ENCODE data around the gene AKR1C1.
"Not testable (repeated sequence)": the region's sequence is repeated elsewhere in the genome, so short reads cannot be mapped to it uniquely, and the experiment has no call there.

Gene AKR1C1

DNA sequence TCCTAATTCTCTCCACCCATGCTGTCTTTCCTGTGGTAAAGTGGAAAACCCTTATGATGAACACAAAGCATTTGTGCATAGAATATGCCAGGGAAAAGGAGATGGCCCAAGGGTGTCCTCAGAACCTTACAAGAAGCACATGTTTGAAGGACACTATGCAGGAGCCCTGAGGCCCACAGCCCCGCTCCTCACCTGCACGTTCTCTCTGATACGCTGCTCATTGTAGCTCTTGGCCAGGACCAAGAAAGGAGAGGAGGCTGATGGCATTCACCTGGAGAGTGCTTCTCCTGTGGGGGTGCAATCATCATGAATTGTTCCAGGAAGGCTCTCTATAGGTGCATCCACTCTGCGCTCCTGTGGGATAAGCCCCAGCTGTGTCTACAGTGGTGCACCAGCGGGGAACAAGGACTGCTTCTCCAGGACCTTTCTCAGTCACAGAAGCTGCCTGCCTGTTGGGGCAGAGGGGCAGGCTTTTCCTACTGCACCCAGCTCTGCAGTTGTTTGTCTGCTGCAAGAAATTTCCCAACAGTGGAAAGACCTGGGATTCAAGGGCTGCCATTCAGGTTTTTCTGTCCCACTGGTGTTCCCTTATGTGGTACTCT, 20.5 kb downstream of the AKR1C1 start:
- Histone ChIP-seq H2BK15ac (ENCODE audit: low read length) (no peak overlapping the region), H3K27ac (replicated peaks; ENCODE audit: low read length) (no peak overlapping the region), H3K18ac (ENCODE audit: low read length) (no peak overlapping the region), H2BK5ac (ENCODE audit: low read length) (no peak overlapping the region), H3K27me3 (ENCODE audit: control insufficient read depth in 3 of 3, insufficient read depth in 3 of 3, low read depth in 1 of 3, low read length in 3 of 3) (no peaks in the 10 kb centered on the region), H3K23ac (ENCODE audit: low read depth, low read length, poor library complexity) (no peak overlapping the region), H3K36me3 (replicated peaks in 1 of 2; ENCODE audit: control insufficient read depth in 2 of 2, insufficient read depth in 2 of 2, low read length in 2 of 2) (no peaks in the 10 kb centered on the region), H2BK12ac (ENCODE audit: low read length) (no peak overlapping the region), H3K4ac (ENCODE audit: low read length) (no peak overlapping the region), H3K4me1 (ENCODE audit: control insufficient read depth in 2 of 2, insufficient read depth in 1 of 2, low read depth in 1 of 2, low read length in 2 of 2) (peaks cover 0 to 6% of the 10 kb centered on the region in 2 donors), H4K8ac (ENCODE audit: low read depth, low read length) (no peak overlapping the region), H3K79me1 (ENCODE audit: low read depth, low read length) (no peaks in the 10 kb centered on the region), H3K4me2 (ENCODE audit: insufficient read depth, low read length, poor library complexity, severe bottlenecking) (no peak overlapping the region), H3K14ac (ENCODE audit: low read length) (no peak overlapping the region), H3K9me3 (replicated peaks in 1 of 2; ENCODE audit: control insufficient read depth in 2 of 2, insufficient read depth in 1 of 2, low read depth in 1 of 2, low read length in 2 of 2) (no peaks in the 10 kb centered on the region), H2BK120ac (ENCODE audit: low read depth, low read length) (no peak overlapping the region), H4K91ac (ENCODE audit: low read depth, low read length, poor library complexity) (no peak overlapping the region), H2AK5ac (ENCODE audit: low read depth, low read length) (no peak overlapping the region), H3K4me3 (ENCODE audit: low read length in 2 of 2) (no peak overlapping the region), H2AFZ (ENCODE audit: low read length) (no peak overlapping the region), H3K9ac (ENCODE audit: low read depth, low read length, poor library complexity) (no peak overlapping the region)
- no peak for DNase-seq (ENCODE audit: low spot score)
- no CpG with 5 or more reads among the region's 5 CpGs for WGBS, 2 donors (ENCODE audit: extremely low coverage in 2 of 2, insufficient read length in 2 of 2, insufficient replicate concordance in 1 of 2)

- H2BK120ac ChIP-seq (ENCODE audit: low read depth, low read length) = no peak overlapping the region
- H2BK5ac ChIP-seq (ENCODE audit: low read length) = no peak overlapping the region
- no peak for DNase-seq (ENCODE audit: low spot score)
Measured at GRCh38 chr10:4984223-4984622, 21.0 kb downstream of the AKR1C1 start.

GRCh38 chr10:4984971-4985594, 21.9 kb downstream of the AKR1C1 start:
- Histone ChIP-seq H3K23ac (ENCODE audit: low read depth, low read length, poor library complexity) (no peak overlapping the region), H2AK5ac (ENCODE audit: low read depth, low read length) (no peak overlapping the region), H2BK120ac (ENCODE audit: low read depth, low read length) (no peak overlapping the region), H2BK12ac (ENCODE audit: low read length) (no peak overlapping the region), H2BK15ac (ENCODE audit: low read length) (no peak overlapping the region), H3K9ac (ENCODE audit: low read depth, low read length, poor library complexity) (no peak overlapping the region), H4K91ac (ENCODE audit: low read depth, low read length, poor library complexity) (no peak overlapping the region), H3K27me3 (ENCODE audit: control insufficient read depth in 3 of 3, insufficient read depth in 3 of 3, low read depth in 1 of 3, low read length in 3 of 3) (no peaks in the 10 kb centered on the region), H3K79me1 (ENCODE audit: low read depth, low read length) (no peaks in the 10 kb centered on the region), H3K27ac (replicated peaks; ENCODE audit: low read length) (no peak overlapping the region), H3K4ac (ENCODE audit: low read length) (no peak overlapping the region), H2BK5ac (ENCODE audit: low read length) (no peak overlapping the region), H4K8ac (ENCODE audit: low read depth, low read length) (no peak overlapping the region), H3K4me2 (ENCODE audit: insufficient read depth, low read length, poor library complexity, severe bottlenecking) (no peak overlapping the region), H3K9me3 (replicated peaks in 1 of 2; ENCODE audit: control insufficient read depth in 2 of 2, insufficient read depth in 1 of 2, low read depth in 1 of 2, low read length in 2 of 2) (no peaks in the 10 kb centered on the region), H3K4me3 (ENCODE audit: low read length in 2 of 2) (no peak overlapping the region), H3K36me3 (replicated peaks in 1 of 2; ENCODE audit: control insufficient read depth in 2 of 2, insufficient read depth in 2 of 2, low read length in 2 of 2) (no peaks in the 10 kb centered on the region), H3K4me1 (ENCODE audit: control insufficient read depth in 2 of 2, insufficient read depth in 1 of 2, low read depth in 1 of 2, low read length in 2 of 2) (peaks cover 0 to 6% of the 10 kb centered on the region in 2 donors), H2AFZ (ENCODE audit: low read length) (no peak overlapping the region), H3K14ac (ENCODE audit: low read length) (no peak overlapping the region), H3K18ac (ENCODE audit: low read length) (no peak overlapping the region)
- no peak for DNase-seq (ENCODE audit: low spot score)
- WGBS, 2 donors (ENCODE audit: extremely low coverage in 2 of 2, insufficient read length in 2 of 2, insufficient replicate concordance in 1 of 2) = no CpG with 5 or more reads among the region's 7 CpGs

More at GRCh38 chr10:4984223-4984622, 21.0 kb downstream of the AKR1C1 start:
- Histone ChIP-seq H2AK5ac (ENCODE audit: low read depth, low read length) (no peak overlapping the region), H3K4ac (ENCODE audit: low read length) (no peak overlapping the region), H3K14ac (ENCODE audit: low read length) (no peak overlapping the region), H3K4me1 (ENCODE audit: control insufficient read depth in 2 of 2, insufficient read depth in 1 of 2, low read depth in 1 of 2, low read length in 2 of 2) (peaks cover 0 to 6% of the 10 kb centered on the region in 2 donors), H3K9me3 (replicated peaks in 1 of 2; ENCODE audit: control insufficient read depth in 2 of 2, insufficient read depth in 1 of 2, low read depth in 1 of 2, low read length in 2 of 2) (no peaks in the 10 kb centered on the region), H3K4me2 (ENCODE audit: insufficient read depth, low read length, poor library complexity, severe bottlenecking) (no peak overlapping the region), H3K4me3 (ENCODE audit: low read length in 2 of 2) (no peak overlapping the region), H3K18ac (ENCODE audit: low read length) (no peak overlapping the region), H3K79me1 (ENCODE audit: low read depth, low read length) (no peaks in the 10 kb centered on the region), H2BK12ac (ENCODE audit: low read length) (no peak overlapping the region), H3K27ac (replicated peaks; ENCODE audit: low read length) (no peak overlapping the region), H3K23ac (ENCODE audit: low read depth, low read length, poor library complexity) (no peak overlapping the region), H3K27me3 (ENCODE audit: control insufficient read depth in 3 of 3, insufficient read depth in 3 of 3, low read depth in 1 of 3, low read length in 3 of 3) (no peaks in the 10 kb centered on the region), H2BK15ac (ENCODE audit: low read length) (no peak overlapping the region), H4K91ac (ENCODE audit: low read depth, low read length, poor library complexity) (no peak overlapping the region), H2AFZ (ENCODE audit: low read length) (no peak overlapping the region), H4K8ac (ENCODE audit: low read depth, low read length) (no peak overlapping the region), H3K36me3 (replicated peaks in 1 of 2; ENCODE audit: control insufficient read depth in 2 of 2, insufficient read depth in 2 of 2, low read length in 2 of 2) (no peaks in the 10 kb centered on the region), H3K9ac (ENCODE audit: low read depth, low read length, poor library complexity) (no peak overlapping the region)
- whole genome bisulfite sequencing, 2 donors (ENCODE audit: extremely low coverage in 2 of 2, insufficient read length in 2 of 2, insufficient replicate concordance in 1 of 2) = no CpG with 5 or more reads among the region's 10 CpGs

GRCh38 chr10:4988000-4988641, 24.9 kb downstream of the AKR1C1 start:
- not testable (repeated sequence) for H2BK15ac ChIP-seq (ENCODE audit: low read length); H2BK12ac ChIP-seq (ENCODE audit: low read length); H4K8ac ChIP-seq (ENCODE audit: low read depth, low read length); H2BK5ac ChIP-seq (ENCODE audit: low read length); H3K9ac ChIP-seq (ENCODE audit: low read depth, low read length, poor library complexity); H3K4me2 ChIP-seq (ENCODE audit: insufficient read depth, low read length, poor library complexity, severe bottlenecking); DNase-seq (ENCODE audit: low spot score); H3K4me1 ChIP-seq (ENCODE audit: control insufficient read depth in 2 of 2, insufficient read depth in 1 of 2, low read depth in 1 of 2, low read length in 2 of 2); H3K14ac ChIP-seq (ENCODE audit: low read length); H3K27me3 ChIP-seq (ENCODE audit: control insufficient read depth in 3 of 3, insufficient read depth in 3 of 3, low read depth in 1 of 3, low read length in 3 of 3); H4K91ac ChIP-seq (ENCODE audit: low read depth, low read length, poor library complexity); H3K36me3 ChIP-seq (replicated peaks in 1 of 2; ENCODE audit: control insufficient read depth in 2 of 2, insufficient read depth in 2 of 2, low read length in 2 of 2); H3K4ac ChIP-seq (ENCODE audit: low read length); H3K9me3 ChIP-seq (replicated peaks in 1 of 2; ENCODE audit: control insufficient read depth in 2 of 2, insufficient read depth in 1 of 2, low read depth in 1 of 2, low read length in 2 of 2); H3K27ac ChIP-seq (replicated peaks; ENCODE audit: low read length); H3K4me3 ChIP-seq (ENCODE audit: low read length in 2 of 2); H2AK5ac ChIP-seq (ENCODE audit: low read depth, low read length); H2AFZ ChIP-seq (ENCODE audit: low read length); H3K18ac ChIP-seq (ENCODE audit: low read length); H2BK120ac ChIP-seq (ENCODE audit: low read depth, low read length); H3K79me1 ChIP-seq (ENCODE audit: low read depth, low read length); H3K23ac ChIP-seq (ENCODE audit: low read depth, low read length, poor library complexity)
- WGBS, 2 donors (ENCODE audit: extremely low coverage in 2 of 2, insufficient read length in 2 of 2, insufficient replicate concordance in 1 of 2) = no CpG with 5 or more reads among the region's 6 CpGs

Data from neuronal stem cell (in vitro differentiated cells).